ENCODE results near the gene CYSTM1.

DNA sequence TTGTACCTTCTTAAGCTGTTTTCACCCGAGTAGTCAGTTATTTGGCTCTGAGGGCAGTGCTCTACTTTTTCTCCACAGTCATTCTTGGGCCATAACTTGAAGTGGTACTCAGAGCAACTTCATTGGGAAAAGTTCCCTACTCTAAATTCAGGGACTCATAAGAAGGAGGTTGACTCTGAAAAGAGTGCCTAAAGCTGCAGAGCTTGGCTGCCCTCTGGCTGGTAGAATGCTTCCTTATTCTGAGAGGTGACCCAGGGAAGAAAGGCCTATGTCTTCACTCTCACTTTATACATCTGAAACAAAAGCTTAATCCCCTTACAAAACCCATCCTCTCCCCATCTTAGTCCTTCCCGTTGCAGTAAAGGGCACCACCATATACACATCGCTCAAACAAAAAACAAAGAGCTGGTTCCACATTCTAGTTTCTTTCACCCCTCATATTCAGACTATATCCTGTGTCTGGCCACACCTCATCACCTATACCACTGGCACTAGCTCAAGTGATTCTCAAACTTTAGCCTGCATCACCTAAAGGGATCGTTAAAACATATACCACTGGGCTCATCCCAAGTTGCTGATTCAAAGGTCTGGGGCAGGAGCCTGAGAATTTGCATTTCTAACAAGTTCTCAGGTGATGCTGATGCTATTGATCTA lies 41.3 kb upstream of the CYSTM1 start:
- no peak for TF ChIP-seq SP1 (IDR thresholded peaks at IDR 0.05)
- TF ChIP-seq BHLHE40 (IDR thresholded peaks at IDR 0.05; ENCODE audit: borderline replicate concordance) = no peak
- TF ChIP-seq FOXM1 (IDR thresholded peaks at IDR 0.05; ENCODE audit: borderline replicate concordance) = no peak
- no peak for TF ChIP-seq FOXA1 (IDR thresholded peaks at IDR 0.05)
- TF ChIP-seq ELF4 (IDR thresholded peaks at IDR 0.05) = no peak
- no peak for TF ChIP-seq ZNF384 (IDR thresholded peaks at IDR 0.05)
- no peak for TF ChIP-seq FOXK2 (IDR thresholded peaks at IDR 0.05)

Data from HEK293T (cell line).